HG03066 (cell line): Measurements from ENCODE around the gene PRCD.

Experiments used
- ATAC-seq: cut with Tn5 transposase; IDR thresholded peaks from one replicate; pipeline ENCODE4 v1.9.1; 2021; ENCODE audit warnings: low read depth; ENCODE audit not compliant: unreplicated experiment

PRCD gene

DNA sequence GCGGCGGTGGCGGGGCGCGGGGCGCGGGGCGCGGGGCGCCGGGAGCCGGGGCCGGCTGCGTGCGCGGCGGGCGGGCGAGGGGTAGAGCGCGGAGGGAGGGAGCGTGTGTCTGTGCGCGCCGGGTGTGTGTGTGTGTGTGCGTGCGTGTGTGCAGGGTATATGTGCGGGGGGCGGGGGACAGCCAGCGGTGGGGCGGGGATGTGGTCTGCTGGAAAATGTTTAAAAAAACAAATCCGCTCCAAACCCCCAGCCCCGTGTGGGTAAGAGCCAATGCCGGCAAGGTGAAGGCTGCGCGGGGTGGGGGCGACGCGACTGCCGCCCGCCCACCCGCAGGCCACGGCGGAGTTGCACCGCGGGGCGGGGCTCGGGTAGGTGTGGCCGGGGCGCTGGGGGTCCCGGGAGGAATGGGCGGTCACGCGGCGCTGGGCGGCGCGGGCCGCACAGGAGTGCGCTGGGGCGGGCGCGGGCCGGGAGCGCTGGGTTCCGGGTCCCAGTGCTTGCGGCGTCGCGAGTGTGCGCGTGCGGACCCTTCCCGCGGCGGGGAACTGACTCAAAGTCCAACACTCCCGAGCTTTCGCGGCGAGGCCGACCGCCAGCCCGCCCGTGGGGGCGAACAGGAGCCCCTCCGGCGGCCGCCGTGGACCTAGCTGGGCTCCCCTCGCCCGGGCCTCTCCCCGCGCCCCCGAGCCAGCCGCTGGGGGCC lies 2.1 kb upstream of the PRCD start, which contains the start of gene CYGB:
Gene CYGB (minus strand): TSS at position 132 of the 703 bp plus-strand sequence. CDS start 167 bp downstream, outside the sequence.
- no peak for ATAC-seq

DNA sequence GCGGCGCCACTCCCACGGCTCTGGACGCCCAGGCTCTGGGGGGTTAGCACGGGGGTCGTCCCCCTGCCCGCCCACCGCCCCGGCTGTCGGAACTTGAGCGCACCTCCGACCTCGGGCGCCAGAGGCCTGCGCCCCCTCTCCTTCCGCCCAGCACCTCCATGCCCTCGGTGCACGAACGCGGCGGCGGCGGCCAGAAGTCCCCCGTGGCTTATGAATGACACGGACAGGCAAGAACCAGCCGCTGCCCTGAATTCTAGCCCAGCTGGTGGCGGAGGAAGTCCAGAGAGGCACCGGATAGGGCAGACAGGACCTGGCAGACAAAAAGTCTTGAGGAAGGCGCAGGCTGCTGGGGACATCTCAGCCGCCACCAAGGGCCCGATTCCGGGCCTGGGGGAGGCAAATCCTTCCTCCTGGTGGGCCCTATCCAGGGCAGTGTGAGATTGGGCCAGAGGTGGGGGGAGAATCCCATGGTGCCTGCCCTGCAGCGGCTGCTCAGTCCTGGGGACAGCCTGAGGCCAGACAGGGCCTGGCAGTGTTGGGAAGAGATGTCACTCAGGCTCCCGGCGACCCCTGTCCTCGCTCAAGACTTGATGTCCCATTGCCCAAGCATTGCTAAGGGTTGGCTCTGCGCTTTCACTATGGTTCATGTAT lies 1.4 kb upstream of the PRCD start:
- ATAC-seq: no peak

DNA sequence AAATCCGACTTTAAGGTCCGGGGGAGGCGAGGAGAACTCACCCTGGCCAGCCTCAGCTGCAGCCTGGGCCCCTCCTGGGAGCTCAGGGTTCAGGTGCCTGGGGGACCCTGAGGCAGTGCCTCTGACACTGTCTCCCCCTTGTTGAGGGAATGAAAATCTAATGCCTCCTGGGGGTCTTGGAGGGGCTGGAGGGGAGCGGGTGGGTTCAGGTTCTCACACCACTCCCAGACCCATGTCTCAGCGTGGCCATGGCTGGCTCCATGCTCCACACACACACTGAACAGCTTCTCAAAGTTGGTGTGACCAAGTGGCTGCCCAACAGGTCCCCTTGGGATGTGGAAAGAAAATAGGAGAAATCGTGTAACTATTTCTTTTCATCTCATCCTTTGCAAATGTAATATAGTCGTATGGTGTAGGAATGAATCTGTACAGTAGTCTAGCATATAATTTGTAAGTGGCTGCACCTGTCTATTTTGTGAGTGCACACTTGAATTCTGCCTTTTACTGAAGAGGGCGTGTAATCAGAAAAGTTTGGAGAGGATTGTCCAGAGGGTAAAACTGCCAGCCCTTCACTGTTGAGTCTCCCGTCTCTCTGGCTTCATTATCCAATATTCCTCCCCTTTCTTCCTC lies 788 bp upstream of the PRCD start:
- no peak for ATAC-seq

DNA sequence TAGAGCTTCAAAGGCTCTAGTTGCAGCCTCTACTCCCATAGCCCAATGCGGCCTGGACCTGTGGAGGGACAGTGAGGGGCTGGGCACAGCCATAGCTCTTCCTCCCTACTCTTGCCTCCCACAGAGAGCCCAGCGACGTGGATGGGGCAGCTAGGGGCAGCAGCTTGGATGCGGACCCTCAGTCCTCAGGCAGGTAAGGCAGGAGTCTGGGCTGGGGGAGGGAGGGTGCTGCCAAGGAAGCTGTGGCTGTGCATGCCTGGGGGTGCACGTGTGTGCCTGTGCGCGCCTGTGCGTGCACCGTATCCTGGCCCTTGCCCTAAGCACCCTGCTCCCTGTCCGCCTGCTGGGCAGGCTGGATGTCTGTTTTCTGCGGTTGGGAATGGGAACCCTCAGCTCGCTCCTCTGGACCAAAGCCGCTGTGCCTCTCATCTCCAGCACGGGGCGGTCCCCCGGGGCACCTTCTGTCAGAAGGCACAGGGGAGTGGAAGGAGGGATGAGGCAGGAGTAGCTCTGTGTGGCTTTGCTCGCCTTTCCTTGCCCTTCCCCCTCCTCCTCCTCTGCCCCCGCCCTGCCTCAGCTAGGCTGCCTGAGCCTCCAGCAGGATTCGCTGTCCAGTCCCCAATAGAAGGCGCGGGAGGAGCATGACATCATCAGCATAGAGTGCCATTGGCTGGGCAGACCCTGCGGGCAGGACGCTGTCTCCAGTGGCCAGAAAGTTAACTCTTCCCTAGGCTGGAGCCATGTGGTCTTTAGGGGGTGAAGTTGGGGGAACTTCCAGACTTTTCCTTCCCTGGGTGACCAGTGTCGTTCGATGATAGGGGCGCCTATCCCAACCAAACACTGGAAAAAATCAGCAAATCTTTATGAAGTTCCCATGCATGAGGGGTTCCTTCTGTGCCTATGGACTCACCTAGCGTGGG lies 797 bp downstream of the PRCD start:
- ATAC-seq: no peak

DNA sequence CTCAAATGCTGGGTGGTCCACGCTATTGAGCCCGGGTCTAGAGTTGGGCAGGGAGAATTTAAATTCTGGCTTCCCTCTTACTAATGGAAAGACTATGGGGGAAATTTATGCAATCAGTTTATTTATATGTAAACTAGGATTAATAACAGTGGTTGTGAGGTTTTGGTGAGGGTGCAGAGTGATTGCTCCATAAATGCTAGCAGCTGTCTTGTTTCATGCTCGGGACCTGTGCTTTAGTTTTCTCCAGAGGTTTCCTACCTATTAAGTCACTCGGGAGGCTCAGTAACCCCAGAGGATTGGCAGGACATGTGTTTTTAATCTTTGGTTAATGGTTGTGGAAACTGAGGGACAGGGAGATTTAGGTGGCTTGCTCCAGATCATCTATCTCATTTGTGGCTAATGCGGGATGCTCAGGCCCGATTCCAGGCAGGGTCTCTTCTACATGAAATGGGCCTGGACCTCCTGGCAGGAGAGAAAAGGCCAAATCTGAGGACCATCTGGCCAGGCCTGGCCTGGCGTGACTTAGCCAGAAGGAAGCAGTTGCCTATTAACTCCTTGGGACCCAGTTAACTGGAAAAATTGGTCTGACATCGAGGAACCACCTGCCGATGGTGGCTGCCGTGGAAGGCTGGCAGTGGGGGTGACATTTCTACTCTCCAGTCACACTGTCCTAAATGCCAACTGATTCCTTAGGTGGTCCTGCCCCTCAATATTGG lies 2.1 kb downstream of the PRCD start:
- ATAC-seq: no peak

DNA sequence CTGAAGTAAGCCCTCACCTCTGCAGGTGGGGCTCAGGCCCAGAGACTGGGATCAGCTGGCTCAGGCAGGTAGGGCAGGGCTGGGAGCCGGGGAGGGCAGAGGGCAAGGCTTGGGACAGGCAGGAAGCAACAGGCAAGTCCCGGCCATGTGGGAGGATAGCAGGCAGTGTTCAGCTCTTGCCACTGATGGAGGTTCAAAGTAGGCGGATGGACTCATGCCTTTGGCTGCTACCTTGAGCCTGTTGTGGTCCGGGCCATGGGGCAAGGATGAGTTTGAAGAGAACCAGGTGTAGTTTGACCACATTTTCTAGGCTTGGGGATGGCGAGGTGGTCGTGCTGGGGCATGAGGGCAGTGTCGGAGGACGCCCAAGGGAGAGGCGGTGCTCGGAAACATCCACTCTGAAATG lies 2.7 kb downstream of the PRCD start:
- no peak for ATAC-seq

DNA sequence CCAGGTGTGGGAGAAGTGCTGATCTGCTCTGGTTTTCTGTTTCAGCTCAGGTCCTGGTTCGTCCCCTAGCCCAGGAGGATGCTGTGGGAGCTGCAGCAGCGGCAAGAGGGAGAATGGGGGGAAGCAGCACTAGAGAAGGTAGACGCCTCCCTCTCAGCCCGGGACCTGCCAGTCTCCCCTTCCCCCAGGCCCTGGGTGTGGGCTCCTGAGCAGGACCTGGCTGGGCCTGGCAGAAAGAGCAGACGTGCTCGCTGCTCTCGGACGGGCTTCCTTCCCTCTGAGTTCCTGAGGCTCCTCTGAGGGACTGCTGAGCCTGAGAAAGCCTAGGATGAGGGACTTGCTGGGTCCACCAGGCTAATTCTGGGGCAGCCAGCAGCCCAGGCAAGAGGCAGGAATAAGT lies 3.1 kb downstream of the PRCD start:
- ATAC-seq: no peak

DNA sequence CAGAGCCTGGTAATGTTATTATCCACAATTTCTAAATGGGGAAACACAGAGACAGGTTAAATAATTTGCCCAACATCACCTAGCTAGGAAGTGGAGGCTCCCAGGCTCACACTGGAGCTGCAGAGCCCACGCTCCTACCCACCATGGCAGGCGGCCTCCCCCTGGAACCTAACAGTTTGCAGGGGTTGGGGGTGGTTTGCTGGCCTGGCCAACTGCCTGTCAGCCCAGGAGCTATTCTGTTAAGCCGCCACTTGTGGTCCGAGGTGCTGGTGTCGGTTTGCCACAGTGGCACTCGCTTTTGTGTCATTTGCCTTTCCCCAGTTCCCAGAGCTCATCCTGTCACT lies 3.6 kb downstream of the PRCD start:
- no peak for ATAC-seq

DNA sequence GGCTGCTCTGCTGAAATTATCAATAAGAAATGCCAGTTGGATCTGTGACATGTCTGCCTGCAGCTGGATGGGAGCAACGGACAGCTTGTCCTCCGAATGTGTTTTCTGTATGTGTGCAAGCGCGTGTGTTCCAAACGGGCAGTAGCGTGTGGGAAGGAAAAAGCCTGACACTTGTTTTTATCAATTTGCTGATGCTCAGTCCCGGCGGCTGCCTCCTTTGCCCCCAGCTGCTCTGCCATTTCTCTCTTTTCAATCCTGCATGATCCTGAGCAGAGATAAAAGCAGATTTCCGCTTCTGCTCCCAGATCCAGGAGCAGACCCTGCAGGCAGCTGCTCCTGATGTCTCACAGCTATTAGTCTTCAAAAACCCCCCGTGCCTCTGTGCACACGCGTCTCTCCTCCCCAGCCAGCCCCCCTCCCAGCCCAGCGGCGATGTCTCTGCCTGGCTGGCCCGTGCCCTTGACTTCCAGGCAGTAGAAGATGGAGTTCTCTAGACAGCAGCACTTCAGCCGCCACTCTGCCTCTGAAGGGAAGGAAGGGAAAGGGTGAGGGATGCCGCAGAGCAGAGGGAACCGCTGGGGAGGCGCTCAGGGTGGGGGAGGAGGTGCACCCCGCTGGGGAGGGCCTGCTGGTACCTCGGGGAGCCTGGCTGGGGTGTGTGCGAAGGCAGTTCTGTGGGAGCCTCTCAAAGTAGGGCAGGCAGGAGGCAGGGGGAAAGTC lies 4.1 kb downstream of the PRCD start:
- no peak for ATAC-seq

DNA sequence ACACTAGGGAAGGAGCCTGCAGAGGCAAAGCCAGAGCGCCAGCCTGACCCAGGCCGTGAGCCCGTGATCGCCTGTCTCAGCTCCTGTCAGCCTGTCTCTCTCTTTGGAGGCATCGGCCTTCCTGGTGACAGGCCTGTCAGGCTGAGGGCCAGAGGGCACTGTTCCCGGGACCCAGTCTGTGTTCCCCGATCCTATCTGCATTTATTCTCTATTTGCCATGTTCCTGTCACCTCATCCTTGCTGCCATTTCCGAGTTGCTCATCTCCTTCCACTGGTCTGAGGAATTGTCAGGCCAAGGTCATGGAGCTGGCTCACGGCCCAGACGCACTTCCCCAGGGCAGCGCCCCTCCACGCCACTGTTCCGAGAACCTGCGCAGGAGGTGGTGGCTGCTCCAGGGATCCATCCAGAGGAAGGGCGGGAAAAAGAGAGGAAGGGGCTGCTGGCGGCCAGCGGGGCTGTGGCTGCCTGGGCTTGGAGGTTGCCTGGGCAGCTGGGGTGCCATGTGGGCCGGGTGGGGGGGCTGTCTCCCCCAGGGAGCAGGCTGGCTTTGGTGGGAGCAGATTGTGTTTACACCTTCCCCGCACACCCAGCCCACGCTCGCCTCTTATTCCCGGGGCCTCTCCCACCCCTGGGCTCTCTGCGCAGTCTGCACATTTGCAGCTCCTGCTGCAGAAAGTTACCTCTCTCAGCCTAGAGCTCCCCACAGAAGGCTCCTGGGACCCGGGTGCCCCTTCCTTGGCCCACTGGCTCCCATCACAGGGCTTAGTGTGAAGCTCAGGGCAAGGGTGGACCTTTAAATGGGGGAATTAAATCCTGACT lies 4.9 kb downstream of the PRCD start:
- no peak for ATAC-seq

DNA sequence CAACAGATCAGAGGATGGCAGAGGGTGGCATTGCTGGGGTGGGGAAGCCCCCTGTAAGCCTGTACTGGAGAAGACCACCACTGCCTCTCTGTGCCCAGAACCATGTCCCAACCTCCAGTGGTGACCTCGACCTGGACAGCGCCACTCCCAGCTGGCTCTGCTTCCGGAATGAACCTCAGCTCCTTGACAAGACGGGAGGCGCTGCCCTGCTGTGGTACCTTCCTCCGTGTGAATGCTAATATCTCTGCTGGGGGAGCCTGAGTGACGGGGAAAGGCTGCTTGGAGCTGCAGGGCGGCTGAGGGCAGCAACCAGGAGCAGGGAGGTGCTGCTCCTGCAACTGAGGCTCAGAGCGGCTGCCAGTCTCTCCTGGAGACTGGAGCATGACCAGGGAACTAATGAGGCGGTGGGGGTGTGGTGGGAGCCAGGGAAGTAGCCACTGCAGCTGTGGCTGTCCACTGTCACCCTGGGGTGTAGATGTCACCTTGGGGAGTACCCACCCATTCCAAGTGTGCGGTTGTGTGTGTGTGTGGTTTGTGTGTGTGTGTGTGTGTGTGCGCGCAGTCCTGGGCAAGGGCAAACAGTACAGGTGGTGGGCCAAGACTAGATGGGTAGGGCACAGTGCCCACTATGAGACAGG lies 6.2 kb downstream of the PRCD start:
- no peak for ATAC-seq

DNA sequence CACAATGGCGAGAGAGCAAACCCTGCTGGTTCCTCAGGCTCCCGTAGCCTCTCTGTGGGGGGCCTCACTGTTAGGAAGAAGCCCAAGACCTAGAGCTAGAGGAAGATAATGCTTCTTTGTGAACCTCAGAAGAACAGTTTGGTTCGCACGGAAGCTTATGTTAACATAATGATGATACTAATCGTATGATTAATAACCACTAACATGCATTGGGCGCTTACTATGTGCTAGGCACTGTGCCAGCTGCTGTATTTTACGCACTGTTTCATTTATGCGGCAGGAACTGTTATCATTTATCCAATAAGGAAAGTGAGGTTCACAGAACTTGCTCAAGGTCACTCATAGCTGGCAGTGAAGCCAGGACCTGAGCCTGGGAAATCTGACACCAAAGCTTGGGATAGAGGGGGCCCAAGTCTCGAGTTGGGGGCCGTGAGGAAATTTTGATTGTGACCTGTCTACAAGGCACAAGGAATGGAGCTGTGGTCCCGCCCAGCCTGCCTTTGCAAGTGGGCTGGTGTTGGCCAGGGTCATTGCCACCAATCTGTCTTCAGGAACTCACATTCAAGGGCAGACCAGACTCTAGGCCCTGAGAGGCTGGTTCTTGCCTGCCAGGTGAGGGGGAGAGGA lies 6.8 kb downstream of the PRCD start:
- no peak for ATAC-seq

DNA sequence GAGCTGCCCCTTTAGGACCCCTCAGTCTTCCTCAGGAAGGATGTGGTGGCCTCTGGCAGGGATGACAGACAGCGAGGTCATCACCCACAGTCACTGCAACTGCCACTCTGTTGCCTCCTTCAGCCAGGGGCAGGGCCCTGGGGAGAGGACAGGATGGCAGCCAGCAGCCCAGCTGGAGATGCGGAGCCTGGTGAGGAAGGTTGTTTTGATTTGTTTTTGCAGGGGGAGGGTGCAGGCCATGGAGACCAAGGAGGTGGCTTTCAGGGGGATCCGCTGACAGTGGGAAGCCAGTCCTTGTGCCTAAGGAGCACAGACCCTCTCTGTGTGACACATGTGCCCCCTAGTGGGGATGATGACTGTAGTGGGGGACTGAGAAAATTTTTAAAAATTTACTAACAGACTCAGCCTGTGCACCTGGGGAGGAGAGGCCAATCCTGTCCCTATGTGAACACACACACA lies 7.4 kb downstream of the PRCD start:
- no peak for ATAC-seq

DNA sequence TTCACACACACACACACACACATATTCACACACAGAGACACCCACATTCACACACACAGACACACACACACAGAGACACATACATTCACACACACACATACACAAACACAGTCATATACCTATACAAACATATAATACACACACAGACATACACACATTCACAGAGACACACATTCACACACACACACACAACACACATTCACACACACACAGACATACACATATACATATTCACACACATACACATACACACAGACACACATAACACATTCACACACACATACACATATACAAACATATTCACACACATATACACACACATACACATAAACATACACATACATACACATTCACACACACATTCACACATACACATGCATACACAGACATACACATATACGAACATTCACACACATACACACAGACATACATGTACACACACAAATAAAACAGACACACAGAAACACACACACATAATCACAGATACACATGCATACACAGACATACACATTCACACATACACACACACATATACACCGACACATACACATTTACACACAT lies 7.9 kb downstream of the PRCD start:
- ATAC-seq: no peak

DNA sequence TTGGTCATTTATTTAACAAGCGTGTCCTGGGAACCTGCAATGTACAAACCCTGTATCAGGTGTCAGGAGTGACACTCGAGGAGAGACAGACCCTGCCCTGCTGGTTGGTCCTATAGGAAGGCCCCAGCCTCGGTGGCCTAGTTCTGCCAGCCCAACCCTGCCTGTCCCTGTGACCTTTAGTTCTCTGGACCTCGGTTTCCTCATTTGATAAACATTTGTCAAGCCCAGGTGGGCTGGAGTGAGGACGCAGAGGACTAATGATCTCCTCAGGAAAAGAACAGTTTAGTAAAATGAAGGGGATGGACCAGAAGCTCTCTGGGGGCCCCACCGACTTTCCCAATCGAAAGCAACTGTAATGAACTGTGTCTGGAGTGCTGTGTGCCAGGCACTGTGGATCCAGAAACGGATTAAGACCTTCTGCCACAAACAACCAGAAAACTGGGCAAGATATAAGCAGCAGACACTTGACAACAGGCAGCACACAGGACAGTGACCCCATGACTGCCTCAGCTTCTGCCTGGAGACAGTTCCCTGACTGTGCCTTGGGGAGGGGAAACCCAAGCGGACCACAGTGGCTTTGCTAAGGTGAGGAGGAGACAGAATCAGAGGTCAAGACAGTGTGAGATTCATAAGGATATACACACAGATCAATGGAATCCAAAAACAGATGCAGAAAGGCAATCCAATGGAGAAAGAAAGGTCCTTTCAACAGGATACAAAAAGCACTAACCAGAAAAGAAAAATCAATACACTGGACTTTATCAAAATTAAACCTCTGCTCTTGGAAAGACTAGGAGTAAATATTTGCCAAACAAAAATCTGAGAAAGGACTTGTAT lies 8.8 kb downstream of the PRCD start:
- ATAC-seq: no peak

DNA sequence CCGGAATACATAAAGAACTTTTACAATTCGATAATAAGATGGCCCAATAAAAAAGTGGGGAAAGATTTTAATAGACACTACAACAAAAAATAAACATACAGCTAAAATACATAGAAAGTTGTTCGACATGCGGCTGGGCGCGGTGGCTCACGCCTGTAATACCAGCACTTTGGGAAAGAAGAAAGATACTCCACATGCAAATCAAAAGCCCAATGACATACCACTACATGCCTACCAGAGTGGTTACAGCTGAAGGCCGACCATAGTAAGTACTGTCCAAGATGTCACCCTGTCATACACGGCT lies 9.3 kb downstream of the PRCD start:
- ATAC-seq: no peak

DNA sequence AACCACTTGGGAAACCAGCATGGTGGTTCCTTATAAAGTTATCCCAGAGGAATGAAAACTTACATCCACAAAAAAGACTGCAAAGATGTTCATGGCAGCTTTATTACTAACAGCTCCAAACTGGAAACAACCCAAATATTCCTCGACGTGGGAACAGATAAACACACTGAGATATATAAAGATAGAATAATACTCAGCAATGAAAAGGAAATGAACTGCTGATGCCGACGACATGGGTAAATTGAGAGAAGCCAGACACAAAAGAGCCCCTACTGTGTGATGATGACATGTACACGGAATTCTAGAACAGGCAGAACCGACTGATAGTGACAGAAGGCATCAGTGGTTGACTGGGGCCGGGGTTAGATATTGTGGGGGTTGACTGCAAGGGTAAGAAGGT lies 9.7 kb downstream of the PRCD start:
- no peak for ATAC-seq
